Activated CD4-positive, alpha-beta T cell treated with anti-CD3 and anti-CD28 coated beads for 36 hours (primary cell): ENCODE results near the gene RWDD4. TPM values are rescaled to one million over a fixed set of nuclear protein-coding genes. Genes with fewer than 3 reads are reported as not detected.

Source experiments
- ATAC-seq: fragments of 200-7000 bp; cut with Tn5 transposase; one replicate; pipeline ENCODE4 v1.10.0; 2021; ENCODE audit warnings: mild to moderate bottlenecking, moderate library complexity
- CTCF ChIA-PET: fragments of 350-600 bp; sonication (Branson Sonifier 250); formaldehyde crosslinking; loops from one replicate; lab custom pipeline; 2021; ENCODE audit warnings: antibody characterized with exemption; lab: Charles Lee
- POLR2A ChIA-PET: fragments of 350-600 bp; sonication (Branson Sonifier 250); formaldehyde crosslinking; loops from one replicate; lab custom pipeline; 2021; ENCODE audit warnings: antibody characterized with exemption, inconsistent platforms; lab: Charles Lee
- DNase-seq: peaks from one replicate; pipeline ENCODE4 v3.0.0-alpha.2; 2020
- H3K27ac Mint-ChIP-seq: one replicate; pipeline ENCODE4 v1.8.0; 2021; ENCODE audit warnings: mixed read lengths
- H3K27me3 Mint-ChIP-seq: one replicate; pipeline ENCODE4 v1.8.0; 2021; ENCODE audit warnings: mixed read lengths
- H3K36me3 Mint-ChIP-seq: one replicate; pipeline ENCODE4 v1.8.0; 2021; ENCODE audit warnings: low read depth, mixed read lengths
- H3K4me1 Mint-ChIP-seq: one replicate; pipeline ENCODE4 v1.8.0; 2021; ENCODE audit warnings: mixed read lengths
- H3K4me3 Mint-ChIP-seq: one replicate; pipeline ENCODE4 v1.8.0; 2021; ENCODE audit warnings: mild to moderate bottlenecking, moderate library complexity, mixed read lengths
- H3K9me3 Mint-ChIP-seq: one replicate; pipeline ENCODE4 v1.8.0; 2021; ENCODE audit warnings: low read depth, mixed read lengths
- intact Hi-C, 2 experiments: fragments of 100-400 bp; cut with DNase I in 1 of 2; cut with micrococcal nuclease in 1 of 2; formaldehyde crosslinking; loops; one replicate each; pipeline versions ENCODE4 v1.14.2 to v1.15.1; 2022 to 2024; cut with DNase I, micrococcal nuclease
- total RNA-seq, 2 experiments: library from RNA; stranded (reverse); gene quantifications; one replicate each; pipeline ENCODE4 v1.2.3, GENCODE V29; 2021

The RWDD4 gene
- total RNA-seq, 2 experiments from 2014 or later, result 19.4 to 26.5 TPM

DNA sequence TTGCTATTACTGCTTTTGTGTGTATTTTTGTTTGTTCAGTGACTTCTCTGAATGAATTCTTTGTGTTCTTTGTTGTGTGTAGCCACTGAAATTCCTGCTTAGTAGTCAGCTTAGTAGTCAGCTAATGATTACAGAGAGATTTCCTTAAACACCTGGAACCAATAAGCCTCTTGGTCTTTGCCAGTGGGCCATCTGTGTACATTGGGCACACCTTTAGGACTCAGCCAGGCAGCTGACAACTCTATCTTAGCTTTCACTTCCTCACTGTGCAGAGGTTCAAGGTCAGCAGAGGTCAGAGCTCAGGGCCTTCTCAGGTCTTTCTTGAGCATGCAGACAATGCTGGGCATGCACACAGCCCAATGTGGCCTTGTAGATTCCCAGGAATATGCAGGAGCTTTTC lies 59.3 kb downstream of the RWDD4 start:
- DNase-seq, result no peak
- no peak for ATAC-seq
- CTCF ChIA-PET, result interaction anchor here (0.7 kb wide), 1 partner anchor 954 kb away, joined by 3 read pairs; no protein-coding TSS in a partner anchor
- POLR2A ChIA-PET, result no interaction called here
- H3K4me1 Mint-ChIP-seq, result no peaks in the 10 kb centered on the region
- no peaks in the 10 kb centered on the region for H3K27me3 Mint-ChIP-seq
- H3K9me3 Mint-ChIP-seq, result no peaks in the 10 kb centered on the region
- intact Hi-C loops, result no loop called here
- H3K36me3 Mint-ChIP-seq, result no peaks in the 10 kb centered on the region
- H3K4me3 Mint-ChIP-seq, result no peak overlapping the region
- H3K27ac Mint-ChIP-seq, result no peak overlapping the region

DNA sequence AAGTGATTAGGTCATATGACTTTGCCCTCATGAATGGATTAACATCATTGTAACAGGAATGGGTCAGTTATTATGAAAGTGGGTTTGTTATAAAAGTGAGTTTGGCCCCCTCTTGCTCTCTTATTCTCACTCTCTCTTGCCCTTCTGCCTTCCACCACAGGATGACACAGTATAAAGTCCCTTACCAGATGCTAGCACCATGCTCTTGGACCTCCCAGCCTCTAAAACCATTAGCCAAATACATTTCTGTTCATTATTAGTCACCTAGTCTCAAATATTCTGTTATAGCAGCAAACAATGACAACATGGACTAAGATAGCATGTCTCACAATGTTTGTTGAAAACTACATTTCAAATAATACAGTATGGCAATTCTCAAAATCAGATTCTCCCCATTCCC lies 59.7 kb downstream of the RWDD4 start:
- Mint-ChIP-seq H3K4me1 (no peaks in the 10 kb centered on the region), H3K9me3 (no peaks in the 10 kb centered on the region), H3K36me3 (no peaks in the 10 kb centered on the region), H3K27me3 (no peaks in the 10 kb centered on the region), H3K27ac (no peak overlapping the region), H3K4me3 (no peak overlapping the region)
- POLR2A ChIA-PET, result no interaction called here
- DNase-seq, result no peak
- intact Hi-C loops, result no loop called here
- no peak for ATAC-seq
- CTCF ChIA-PET, result no interaction called here

DNA sequence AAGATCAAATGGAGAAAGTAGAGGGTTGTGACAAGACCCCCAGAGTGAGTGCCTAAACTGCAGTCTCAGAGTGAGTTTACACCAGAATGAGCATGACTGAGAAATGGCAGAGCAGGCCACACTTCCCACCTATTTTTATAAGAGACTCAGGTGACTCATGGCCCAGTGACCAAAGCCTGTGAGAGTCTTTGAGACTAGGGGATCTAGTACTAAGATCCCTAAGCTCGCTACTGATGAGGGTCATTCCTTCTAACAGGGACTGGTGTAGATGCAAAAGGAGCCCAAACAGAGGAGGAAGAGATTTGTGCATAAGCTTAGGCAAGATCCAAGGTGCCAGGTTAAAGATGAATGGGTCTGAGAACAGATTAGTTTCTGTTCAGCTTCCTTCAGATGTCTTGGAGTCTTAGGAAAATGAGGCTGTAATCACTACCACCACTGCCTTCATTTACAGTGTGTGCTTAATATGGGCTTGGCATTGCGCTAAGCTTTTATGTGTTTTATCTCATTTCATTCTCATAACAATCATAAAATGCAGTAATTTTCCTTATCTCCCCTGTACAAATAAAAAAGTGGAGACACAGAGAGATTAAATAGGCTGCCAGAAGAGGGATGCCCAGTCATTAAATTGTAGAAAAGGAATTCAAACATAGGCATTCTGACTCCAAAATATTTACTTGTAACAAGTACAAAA lies 62.8 kb downstream of the RWDD4 start:
- no peaks in the 10 kb centered on the region for H3K4me1 Mint-ChIP-seq
- H3K4me3 Mint-ChIP-seq, result no peak overlapping the region
- no peaks in the 10 kb centered on the region for H3K36me3 Mint-ChIP-seq
- intact Hi-C loops, result no loop called here
- DNase-seq (no peak), ATAC-seq (no peak)
- POLR2A ChIA-PET, result interaction anchor here (0.6 kb wide), 2 partner anchors 48 to 1130 kb away, joined by 3 to 13 read pairs; no protein-coding TSS in a partner anchor
- H3K9me3 Mint-ChIP-seq, result no peaks in the 10 kb centered on the region
- H3K27ac Mint-ChIP-seq, result no peak overlapping the region
- CTCF ChIA-PET, result interaction anchor here (0.6 to 1.0 kb wide), 2 partner anchors 93 to 125 kb away, joined by 3 read pairs; no protein-coding TSS in a partner anchor
- peaks cover 5% of the 10 kb centered on the region for H3K27me3 Mint-ChIP-seq

DNA sequence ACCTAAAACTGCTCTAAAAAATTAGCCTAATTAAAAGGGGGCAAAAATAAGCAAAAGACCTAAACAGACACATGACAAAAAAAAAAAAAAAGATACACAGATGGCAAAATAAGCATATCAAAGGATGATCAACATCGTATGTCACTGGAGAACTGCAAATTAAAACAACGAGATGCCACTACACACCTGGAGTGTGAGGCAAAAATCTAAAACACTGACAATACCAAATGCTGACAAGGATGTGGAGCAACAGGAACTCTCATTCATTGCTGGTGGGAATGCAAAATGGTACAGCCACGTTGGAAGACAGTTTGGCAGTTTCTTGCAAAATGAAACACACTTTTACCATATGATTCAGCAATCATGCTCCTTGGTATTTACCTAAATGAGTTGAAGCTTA lies 64.2 kb downstream of the RWDD4 start:
- peaks cover 5% of the 10 kb centered on the region for H3K27me3 Mint-ChIP-seq
- DNase-seq, result no peak
- ATAC-seq, result no peak
- POLR2A ChIA-PET, result no interaction called here
- no peak overlapping the region for H3K4me3 Mint-ChIP-seq
- intact Hi-C loops, result no loop called here
- H3K9me3 Mint-ChIP-seq, result no peaks in the 10 kb centered on the region
- H3K4me1 Mint-ChIP-seq, result no peaks in the 10 kb centered on the region
- no peak overlapping the region for H3K27ac Mint-ChIP-seq
- CTCF ChIA-PET, result no interaction called here
- no peaks in the 10 kb centered on the region for H3K36me3 Mint-ChIP-seq

DNA sequence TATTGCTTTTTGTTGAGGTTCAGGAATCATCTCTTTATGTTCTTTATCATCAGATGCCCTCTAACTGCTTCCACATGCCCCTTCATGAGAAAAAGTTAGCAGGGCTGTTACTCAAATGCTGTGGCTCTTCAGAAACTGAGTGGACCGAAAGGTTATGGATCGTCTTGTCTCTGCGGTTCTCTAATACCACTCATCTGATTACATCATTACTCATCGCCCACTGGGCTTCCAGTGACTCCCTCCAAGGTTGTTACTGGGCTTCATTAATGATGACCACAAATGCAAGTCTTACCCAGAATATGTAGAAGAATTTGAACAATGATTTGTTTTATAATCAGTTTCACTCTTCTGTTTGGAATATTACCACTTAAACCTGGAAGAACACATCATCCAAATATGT lies 67.7 kb downstream of the RWDD4 start:
- POLR2A ChIA-PET, result no interaction called here
- Mint-ChIP-seq H3K9me3 (no peaks in the 10 kb centered on the region), H3K27me3 (peaks cover 5% of the 10 kb centered on the region), H3K27ac (no peak overlapping the region), H3K4me3 (no peak overlapping the region), H3K4me1 (no peaks in the 10 kb centered on the region), H3K36me3 (no peaks in the 10 kb centered on the region)
- ATAC-seq (no peak), DNase-seq (no peak)
- CTCF ChIA-PET, result interaction anchor here (0.6 kb wide), 1 partner anchor 42 kb away, joined by 4 read pairs; no protein-coding TSS in a partner anchor
- intact Hi-C loops, result no loop called here

Other genes starting within 250 kb of the RWDD4 start
- 10 to 100 TPM; 19.4 to 22.8 TPM for gene CDKN2AIP, start 214.5 kb downstream of the RWDD4 start, total RNA-seq
- gene ING2, start 154.1 kb downstream of the RWDD4 start, total RNA-seq, result 10 to 100 TPM; 19.9 to 30.0 TPM
- 10 to 100 TPM; 27.7 to 37.9 TPM for gene TRAPPC11, start 108 bp upstream of the RWDD4 start, total RNA-seq
- not detected for gene STOX2, start 246.1 kb upstream of the RWDD4 start, total RNA-seq